ENCODE results near the gene PARP11. TPM values are rescaled to one million over a fixed set of nuclear protein-coding genes. Genes with fewer than 3 reads are reported as not detected.
"Not testable (repeated sequence)": the region's sequence is repeated elsewhere in the genome, so short reads cannot be mapped to it uniquely, and the experiment has no call there.

The PARP11 gene
- total RNA-seq, 2 donors from 2014 or later: 5.6 to 6.0 TPM

DNA sequence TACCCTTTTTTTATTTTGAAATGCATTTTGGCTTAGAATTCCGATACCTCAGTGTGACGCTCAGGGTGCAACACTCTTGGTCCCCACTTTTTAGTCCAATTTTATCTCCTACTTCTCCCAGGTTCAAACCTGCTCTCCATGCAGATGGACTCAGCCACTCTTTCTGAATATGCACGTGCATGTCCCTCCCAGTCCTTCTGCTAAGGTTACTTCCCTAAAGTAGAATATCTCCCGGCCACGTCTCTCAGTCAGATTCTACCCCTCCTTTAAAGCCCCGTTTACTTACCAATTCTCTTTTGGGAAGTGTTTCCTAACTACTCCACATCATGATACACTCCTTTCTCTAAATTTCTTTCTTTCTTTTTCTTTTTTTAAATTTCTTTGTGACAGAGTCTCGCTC lies 15.5 kb upstream of the PARP11 start:
- ATAC-seq: no peak
- DNase-seq: no peak
- intact Hi-C loops (cut with DNase I): loop anchor here (5.0 to 10.0 kb wide), 2 partner anchors 386 to 639 kb away; partner anchors contain the start of gene CCND2 (in 1 of the 2)

DNA sequence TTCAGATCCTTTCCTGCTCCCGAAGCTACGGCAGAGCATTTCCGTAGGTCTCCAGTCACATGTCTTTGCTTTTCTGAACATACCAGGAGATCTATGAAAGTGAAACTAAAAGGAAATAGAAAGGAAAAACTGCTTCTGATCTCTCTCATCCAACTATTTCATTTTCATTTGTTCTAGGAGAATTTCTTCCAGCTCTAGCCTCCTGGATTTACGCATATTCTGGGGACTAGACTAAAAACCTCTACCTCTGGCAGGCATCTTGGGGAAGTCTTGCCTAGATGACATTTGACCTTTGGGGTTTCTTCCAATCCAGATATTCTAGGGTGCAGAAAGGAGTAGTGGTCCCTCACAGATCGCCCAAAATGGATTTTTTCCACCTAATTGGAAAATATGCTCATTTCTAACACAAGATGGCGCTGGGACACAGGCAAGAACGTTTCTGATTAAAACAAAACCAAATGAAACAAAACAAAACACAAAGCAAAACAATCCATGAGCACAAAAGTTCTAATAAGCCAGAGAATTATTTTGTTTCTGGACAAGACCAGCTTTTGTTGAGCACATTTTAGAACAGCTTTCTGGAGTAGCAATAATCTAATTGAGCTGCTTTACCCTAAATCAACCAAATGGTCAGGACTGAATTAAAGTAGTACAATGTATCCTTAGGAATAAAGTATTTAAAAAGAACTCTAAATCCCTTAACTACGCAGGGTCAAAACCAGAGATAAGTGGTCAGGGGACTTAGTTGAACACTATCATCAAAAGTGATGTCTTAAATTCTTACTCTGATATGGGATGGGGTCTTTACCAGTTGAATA lies 12.3 kb upstream of the PARP11 start:
- DNase-seq: no peak
- intact Hi-C loops (cut with DNase I): loop anchor here (2.0 to 10.0 kb wide), 4 partner anchors 151 to 642 kb away; partner anchors contain the start of gene CCND2 (in 1 of the 2)

GRCh38 chr12:3884671-3885070 lies 11.5 kb upstream of the PARP11 start:
- ATAC-seq: no peak
- DNase-seq: no peak
- intact Hi-C loops (cut with DNase I): loop anchor here (2.0 to 10.0 kb wide), 3 partner anchors 152 to 643 kb away; partner anchors contain the start of gene CCND2 (in 1 of the 2)

More for the DNA sequence above, 12.3 kb upstream of the PARP11 start:
- ATAC-seq: peak in 1 of 2 donors; percentile 27

GRCh38 chr12:3882896-3883564 lies 9.8 kb upstream of the PARP11 start:
- peak in 1 of 2 donors; percentile 67 for ATAC-seq
- DNase-seq: no peak
- intact Hi-C loops (cut with DNase I): loop anchor here in 1 of 2 donors (10.0 kb wide), 1 partner anchor 392 kb away; the partner anchor contains the start of gene CCND2

- intact Hi-C loops (cut with DNase I): loop anchor here in 1 of 2 donors (10.0 kb wide), 1 partner anchor 392 kb away; the partner anchor contains the start of gene CCND2
- ATAC-seq (no peak), DNase-seq (no peak)
Observed at GRCh38 chr12:3882406-3882805, 9.2 kb upstream of the PARP11 start.

DNA sequence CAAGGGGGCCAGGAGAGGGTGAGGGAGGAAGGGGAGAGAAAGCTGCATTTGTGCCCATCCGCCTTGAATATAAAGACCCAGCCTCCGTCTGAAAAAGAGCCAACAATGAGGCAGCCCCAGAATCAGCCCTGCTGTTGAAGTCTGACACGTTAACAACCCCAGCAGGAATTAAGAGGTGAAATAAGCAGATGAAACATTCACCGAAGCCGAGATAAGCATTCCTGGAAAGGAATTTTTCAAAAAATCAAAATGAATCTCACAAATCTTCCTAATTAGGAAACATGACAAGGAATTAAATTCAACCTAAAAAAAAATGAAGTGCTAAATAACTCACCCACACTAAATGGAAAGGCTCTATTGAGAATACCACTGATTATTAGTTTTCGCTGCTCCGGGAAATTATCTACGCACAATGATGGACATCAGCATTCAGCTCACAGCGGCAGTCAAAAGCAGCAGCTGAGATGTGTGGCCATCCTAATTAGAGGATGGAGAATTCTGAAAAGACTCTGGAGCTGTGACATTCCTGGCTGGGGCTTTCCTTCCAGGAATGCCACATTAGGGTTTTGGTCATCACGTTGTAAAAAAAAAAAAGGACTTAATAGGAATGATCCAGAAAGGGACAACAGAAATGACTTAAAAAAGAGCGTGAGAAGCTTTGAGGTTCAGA lies 8.2 kb upstream of the PARP11 start:
- intact Hi-C loops (cut with DNase I): loop anchor here in 1 of 2 donors (10.0 kb wide), 1 partner anchor 393 kb away; the partner anchor contains the start of gene CCND2
- DNase-seq: no peak
- no peak for ATAC-seq

DNA sequence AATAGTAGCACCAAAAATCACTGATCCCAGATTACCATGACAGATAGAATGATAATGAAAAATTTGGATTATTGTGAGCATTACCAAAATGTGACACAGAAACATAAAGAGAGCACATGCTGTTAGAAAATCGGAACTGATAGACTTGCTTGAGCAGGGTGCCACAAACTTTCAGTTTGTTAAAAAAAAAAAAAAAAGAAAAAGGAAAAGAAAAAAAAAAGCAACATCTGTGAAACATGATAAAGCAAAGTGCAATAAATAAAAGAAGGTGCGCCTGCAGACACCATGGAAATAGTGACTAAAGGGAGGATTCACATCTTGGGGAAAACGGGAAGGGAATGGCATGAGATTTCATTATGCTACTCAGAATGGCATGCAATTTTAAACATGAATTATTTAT lies 6.6 kb upstream of the PARP11 start:
- DNase-seq (no peak), ATAC-seq (no peak)
- intact Hi-C loops (cut with DNase I): loop anchor here in 1 of 2 donors (10.0 kb wide), 1 partner anchor 395 kb away; the partner anchor contains the start of gene CCND2

DNA sequence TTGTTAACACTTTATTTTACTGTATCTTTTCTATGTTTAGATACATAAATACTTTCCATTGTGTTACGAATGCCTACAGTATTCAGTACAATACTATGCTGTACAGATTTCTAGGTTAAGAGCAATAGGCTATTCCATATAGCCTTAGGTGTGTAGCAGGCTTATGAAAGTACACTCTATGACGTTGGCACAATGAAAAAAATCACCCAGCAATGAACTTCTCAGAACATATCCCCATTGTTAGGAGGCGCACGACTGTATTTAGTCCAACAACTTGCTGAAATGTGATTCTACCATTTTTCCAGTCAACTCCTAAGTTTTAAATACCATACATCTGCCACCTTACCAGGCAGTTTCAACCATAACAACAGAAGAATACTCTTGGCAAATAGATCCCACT lies 1.8 kb downstream of the PARP11 start:
- intact Hi-C loops (cut with DNase I): no loop called here
- ATAC-seq (no peak), DNase-seq (no peak)

GRCh38 chr12:3869865-3870264 lies 3.3 kb downstream of the PARP11 start:
- intact Hi-C loops (cut with DNase I): no loop called here
- ATAC-seq (no peak), DNase-seq (no peak)

GRCh38 chr12:3869433-3869832 lies 3.8 kb downstream of the PARP11 start:
- ATAC-seq: no peak
- intact Hi-C loops (cut with DNase I): no loop called here
- no peak for DNase-seq

GRCh38 chr12:3863756-3864155 lies 9.4 kb downstream of the PARP11 start:
- no peak for DNase-seq
- intact Hi-C loops (cut with DNase I): no loop called here
- no peak for ATAC-seq

GRCh38 chr12:3842517-3842916 lies 30.7 kb downstream of the PARP11 start:
- intact Hi-C loops (cut with DNase I): no loop called here
- ATAC-seq: no peak
- DNase-seq: no peak

- DNase-seq (no peak), ATAC-seq (peak in 1 of 2 donors; percentile 69)
- intact Hi-C loops (cut with DNase I): no loop called here
Observed at GRCh38 chr12:3841783-3842182, 31.4 kb downstream of the PARP11 start.

GRCh38 chr12:3840833-3841232 lies 32.4 kb downstream of the PARP11 start:
- intact Hi-C loops (cut with DNase I); ATAC-seq; DNase-seq: not testable (repeated sequence)

DNA sequence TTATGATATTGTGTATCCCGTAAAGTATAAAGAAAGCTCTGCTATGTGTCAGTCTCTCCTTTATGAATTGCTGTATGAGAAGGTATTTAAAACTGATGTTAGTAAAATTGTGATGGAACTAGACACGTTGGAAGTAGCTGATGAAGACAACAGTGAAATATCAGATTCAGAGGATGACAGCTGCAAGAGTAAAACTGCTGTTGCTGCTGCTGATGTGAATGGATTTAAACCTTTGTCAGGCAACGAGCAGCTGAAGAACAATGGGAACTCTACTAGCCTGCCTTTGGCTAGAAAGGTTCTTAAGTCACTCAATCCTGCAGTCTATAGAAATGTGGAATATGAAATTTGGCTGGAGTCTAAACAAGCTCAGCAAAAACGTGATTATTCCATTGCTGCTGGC lies 33.5 kb downstream of the PARP11 start:
- intact Hi-C loops (cut with DNase I); DNase-seq; ATAC-seq: not testable (repeated sequence)

DNA sequence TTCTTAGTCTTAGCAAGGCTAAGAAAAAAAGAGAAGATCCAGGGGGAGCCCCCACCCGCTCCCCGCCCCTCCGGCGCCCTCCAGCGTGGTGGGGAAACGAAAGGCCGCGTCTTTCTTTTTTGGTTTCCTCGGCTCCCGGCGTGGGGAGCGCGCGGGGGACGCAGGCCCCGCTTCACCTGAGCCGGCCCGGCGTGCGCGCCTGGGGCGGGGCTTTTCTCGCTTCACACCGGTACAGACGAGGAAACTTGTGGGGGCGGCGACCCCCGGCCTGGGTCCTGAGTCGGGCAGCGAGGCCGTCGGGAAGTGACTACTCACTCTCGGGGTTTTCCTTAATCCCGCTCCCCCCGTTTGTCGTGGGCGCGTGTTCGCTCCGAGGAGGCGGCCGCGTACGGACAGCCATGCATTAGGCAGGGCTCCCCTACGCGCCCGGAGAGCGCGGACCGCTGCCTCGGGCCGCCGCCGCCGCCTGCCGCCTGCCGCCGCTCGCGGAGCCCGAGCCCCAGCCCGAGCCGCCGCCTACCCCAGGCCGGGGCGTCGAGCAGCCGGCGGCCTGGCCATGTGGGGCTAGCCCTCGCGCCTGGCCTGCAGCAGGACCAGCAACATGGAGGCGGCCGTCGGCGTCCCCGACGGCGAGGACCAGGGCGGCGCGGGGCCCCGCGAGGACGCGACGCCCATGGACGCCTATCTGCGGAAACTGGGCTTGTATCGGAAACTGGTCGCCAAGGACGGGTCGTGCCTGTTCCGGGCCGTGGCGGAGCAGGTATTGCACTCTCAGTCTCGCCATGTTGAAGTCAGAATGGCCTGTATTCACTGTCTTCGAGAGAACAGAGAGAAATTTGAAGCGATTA lies 34.3 kb downstream of the PARP11 start:
- ATAC-seq; DNase-seq; intact Hi-C loops (cut with DNase I): not testable (repeated sequence)

DNA sequence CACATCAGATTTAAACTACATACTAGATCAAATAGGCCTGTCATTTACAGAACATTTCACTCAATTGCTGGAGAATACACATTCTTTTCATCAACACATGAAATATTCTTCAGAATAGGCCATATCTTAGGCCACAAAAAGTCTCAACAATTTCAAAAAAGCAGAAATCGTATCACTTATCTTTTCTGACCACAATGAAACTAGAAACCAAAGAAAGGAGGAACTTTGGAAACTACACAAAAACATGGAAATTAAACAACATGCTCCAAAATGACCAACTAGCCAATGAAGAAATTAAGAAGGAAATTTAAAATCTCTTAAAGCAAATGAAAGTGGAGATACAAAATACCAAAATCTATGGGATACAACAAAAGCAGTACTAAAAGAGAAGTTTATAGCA lies 35.1 kb downstream of the PARP11 start:
- no peak for ATAC-seq
- intact Hi-C loops (cut with DNase I): no loop called here
- DNase-seq: no peak

DNA sequence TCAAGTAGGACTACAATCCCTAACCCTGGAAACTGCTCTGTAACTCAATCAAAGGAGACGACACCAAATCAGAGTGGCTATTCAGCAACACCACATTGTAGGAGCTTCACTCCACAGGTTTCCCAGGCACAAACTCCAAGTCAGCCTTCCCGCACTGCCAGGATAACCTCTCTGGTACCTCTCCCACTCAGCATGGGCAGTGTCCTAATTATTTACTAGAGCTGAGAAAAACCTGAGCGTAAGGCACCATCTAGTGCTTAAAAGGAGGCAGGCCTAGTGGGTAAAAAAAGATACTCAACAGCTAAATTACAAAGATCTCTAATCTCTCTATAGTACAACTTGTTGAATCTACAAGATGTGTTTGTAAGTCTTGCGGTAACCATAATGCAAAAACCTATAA lies 36.1 kb downstream of the PARP11 start:
- DNase-seq (no peak), ATAC-seq (no peak)
- intact Hi-C loops (cut with DNase I): no loop called here

All from left cardiac atrium (tissue), 4 donors.